Liver (tissue), 5 donors: ENCODE measurements around the gene CDK5R1. TPM values are rescaled to one million over a fixed set of nuclear protein-coding genes. Genes with fewer than 3 reads are reported as not detected.

Experiments
- polyA plus RNA-seq, 2 donors: library from polyadenylated mRNA; stranded (reverse) in 1 of 2; unstranded in 1 of 2; fragments of 200-250 nt in 1 of 2; fragments of >200 nt in 1 of 2; fragmentation: Nextera tagmentation in 1 of 2; extraction: Ambion mirVana in 1 of 2; gene quantifications; one replicate each; pipeline versions ENCODE4 v1.2.1 to v1.2.3, GENCODE V29; 2013 to 2015
- small RNA-seq: library from RNA; depleted of rRNA; stranded (forward); fragments of <200 nt; gene quantifications from one replicate; pipeline ENCODE3, GENCODE V24; 2014
- total RNA-seq, 2 donors: library from RNA; depleted of rRNA; stranded (reverse); fragments of >200 nt; gene quantifications; one replicate each; pipeline ENCODE4 v1.2.3, GENCODE V29; 2014
- donor health status: healthy.
- donor health status: healthy.
- donor health status: healthy.

Gene CDK5R1
- total and polyA plus RNA-seq, 4 donors, result 0.08 to 0.93 (median 0.64) TPM

Small RNA genes lying within 50 kb of the gene (small RNA-seq; reads per million reads assigned to genes)
- not detected for gene RF00019

Other genes starting within 250 kb of the CDK5R1 start
- gene RHBDL3, start 221.2 kb upstream of the CDK5R1 start, total RNA-seq, result under 1 TPM; 0.05 to 0.17 TPM
- under 1 TPM in 1 of 2 donors, not detected in 1; 0.02 TPM for gene RHBDL3, start 221.2 kb upstream of the CDK5R1 start, polyA plus RNA-seq
- 10 to 100 TPM in 1 of 2 donors, 1 to 10 TPM in 1; 8.5 to 10.1 TPM for gene C17orf75, start 144.8 kb upstream of the CDK5R1 start, total RNA-seq
- 1 to 10 TPM; 4.7 to 6.7 TPM for gene C17orf75, start 144.8 kb upstream of the CDK5R1 start, polyA plus RNA-seq
- 100 to 1,000 TPM in 1 of 2 donors, 10 to 100 TPM in 1; 74.0 to 142 TPM for gene ZNF207, start 136.8 kb upstream of the CDK5R1 start, total RNA-seq
- gene ZNF207, start 136.8 kb upstream of the CDK5R1 start, polyA plus RNA-seq, result 10 to 100 TPM; 38.3 to 39.6 TPM
- gene PSMD11, start 42.5 kb upstream of the CDK5R1 start, total RNA-seq, result 10 to 100 TPM; 53.4 to 83.0 TPM
- gene PSMD11, start 42.5 kb upstream of the CDK5R1 start, polyA plus RNA-seq, result 10 to 100 TPM; 42.1 to 97.4 TPM